HG02588 (cell line): ENCODE measurements around the gene GJD4.

ENCODE experiments used
- ATAC-seq: cut with Tn5 transposase; IDR thresholded peaks from one replicate; pipeline ENCODE4 v1.9.1; 2021; ENCODE audit warnings: mild to moderate bottlenecking, moderate library complexity; ENCODE audit not compliant: unreplicated experiment

GJD4 gene

DNA sequence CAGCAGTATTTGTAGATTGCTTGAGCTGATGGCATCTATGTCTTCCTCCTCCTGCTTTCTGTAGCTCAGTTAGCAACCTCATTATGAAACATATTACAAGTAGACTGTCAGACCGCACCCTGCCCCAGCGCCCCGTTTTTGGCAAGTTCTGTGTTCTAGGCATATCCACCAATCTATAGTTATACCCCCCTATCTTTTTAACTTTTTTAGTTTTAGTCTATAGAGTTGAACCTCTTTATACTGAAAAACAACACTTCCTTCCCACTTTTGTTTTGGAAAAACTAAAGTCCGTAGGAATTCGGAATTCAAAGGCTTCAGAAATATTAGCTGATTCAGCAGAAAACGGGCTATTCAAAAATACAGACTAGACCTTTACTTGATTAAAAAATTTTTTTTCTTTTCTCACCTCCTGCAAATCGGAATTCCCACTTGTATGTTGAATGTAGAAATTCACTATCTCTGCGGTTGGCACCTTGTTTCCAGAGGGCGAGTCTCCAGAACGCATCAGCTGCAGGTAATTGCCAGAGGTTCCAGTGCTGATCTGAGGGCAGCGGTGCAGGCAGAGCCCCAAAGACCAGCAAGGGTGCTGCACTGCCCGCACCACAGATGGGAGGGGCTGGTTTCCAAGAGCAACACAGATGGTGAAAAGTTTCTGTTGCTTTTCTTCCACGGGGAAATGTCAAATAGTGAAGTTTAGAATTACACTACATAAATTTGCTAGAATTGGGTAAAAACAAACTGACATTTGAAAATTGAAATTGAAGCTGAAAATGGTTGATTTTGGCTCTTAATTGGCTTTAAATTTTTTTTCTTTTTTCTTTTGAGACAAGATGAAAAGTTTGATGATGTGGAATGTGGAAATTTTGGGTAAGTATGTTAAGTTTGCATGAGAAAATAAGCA, 39.2 kb downstream of the GJD4 start:
- no peak for ATAC-seq

- ATAC-seq, result no peak
These were observed 45.8 kb downstream of the GJD4 start for GRCh38 chr10:35650894-35651293.

DNA sequence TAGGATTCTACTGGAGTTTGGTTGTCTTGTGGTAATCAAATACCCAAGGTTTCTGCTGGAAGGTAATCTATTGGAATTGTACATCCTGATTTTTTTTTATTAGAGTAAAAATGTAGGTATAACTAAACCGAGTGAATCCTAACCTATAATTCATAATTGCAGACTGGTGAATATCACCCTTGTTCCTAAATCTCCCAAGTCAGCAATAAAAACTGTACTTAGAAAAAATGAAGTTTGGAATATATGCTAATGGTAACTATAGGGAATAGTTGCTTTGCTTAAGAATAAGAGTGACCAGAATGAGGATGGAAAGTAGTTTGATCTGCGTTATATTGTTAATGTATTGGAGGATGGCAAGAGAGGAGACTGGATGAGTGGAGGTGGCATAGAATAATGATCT, 47.7 kb downstream of the GJD4 start:
- ATAC-seq, result no peak

DNA sequence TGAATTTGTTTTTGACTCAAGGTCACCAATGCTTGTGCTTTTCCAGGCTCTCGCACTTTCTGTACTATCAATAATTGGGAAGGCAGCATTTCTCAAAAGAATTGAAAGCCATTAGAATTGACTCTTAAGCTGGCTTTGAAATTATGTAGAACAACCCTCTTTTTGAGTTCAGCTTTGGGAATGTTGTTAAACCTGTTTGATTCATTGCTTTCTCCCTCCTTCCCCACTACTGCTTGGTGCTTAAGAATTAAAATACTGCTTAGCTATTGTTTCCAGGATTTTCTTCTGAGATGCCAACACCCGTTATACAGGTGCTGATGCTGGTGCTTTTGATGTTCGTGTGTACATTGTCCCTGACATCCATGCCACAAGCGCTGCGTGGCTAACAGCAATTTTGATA, 52.5 kb downstream of the GJD4 start:
- no peak for ATAC-seq
